GM19468 (cell line): ENCODE data around the gene CASTOR1.
A peak's percentile ranks its signal among the peaks of the same experiment; 100 is the strongest.

Source experiments
- ATAC-seq: cut with Tn5 transposase; IDR thresholded peaks from one replicate; pipeline ENCODE4 v1.9.1; 2021; ENCODE audit warnings: mild to moderate bottlenecking, moderate library complexity, moderate number of reproducible peaks; ENCODE audit not compliant: unreplicated experiment; ENCODE audit errors: extremely low read depth

The CASTOR1 gene

DNA sequence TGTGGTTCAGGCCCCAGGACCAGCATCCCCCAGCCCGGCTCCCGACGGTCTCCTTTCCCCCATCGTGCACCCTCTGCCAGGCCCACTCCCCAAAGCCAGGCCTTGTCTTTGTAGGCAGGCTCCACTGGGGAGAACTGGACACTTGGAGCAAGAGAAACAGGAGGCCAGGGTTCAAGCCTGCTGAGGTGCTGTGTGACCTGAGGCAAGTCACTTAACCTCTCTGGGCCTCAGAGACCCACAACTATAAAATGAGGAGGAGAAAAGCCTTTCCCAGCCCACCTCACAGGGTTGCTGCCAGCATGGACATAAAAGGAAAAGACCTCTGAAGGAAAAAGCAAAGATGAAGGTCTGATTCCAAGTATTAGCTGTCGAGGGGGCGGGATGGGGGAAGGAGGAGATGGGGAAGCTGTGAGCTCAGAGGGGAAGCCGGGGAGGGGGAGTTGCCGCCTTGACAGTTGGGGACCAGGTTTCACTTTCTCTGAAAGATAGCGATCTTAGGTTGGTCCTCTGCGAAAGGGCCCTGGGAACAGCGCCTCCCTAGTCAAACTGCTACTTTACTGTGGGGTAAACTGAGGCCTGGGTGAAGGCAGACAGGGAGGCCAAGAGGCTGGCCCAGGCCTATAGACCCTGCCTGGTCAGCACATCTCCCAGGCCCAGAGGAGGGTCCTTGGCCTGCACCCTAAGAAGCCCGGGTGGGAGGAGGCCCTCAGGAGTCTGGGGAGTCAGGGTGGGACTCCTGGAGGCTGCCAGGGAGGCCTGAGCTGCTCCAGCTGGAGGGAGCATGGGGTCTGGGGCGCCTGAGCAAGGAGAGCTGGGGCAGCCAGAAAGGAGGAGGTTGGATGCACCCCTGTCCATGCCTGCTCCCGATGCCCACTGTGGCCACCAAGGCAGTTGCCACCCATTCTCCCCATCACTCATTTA, 21.7 kb downstream of the CASTOR1 start:
- no peak for ATAC-seq

DNA sequence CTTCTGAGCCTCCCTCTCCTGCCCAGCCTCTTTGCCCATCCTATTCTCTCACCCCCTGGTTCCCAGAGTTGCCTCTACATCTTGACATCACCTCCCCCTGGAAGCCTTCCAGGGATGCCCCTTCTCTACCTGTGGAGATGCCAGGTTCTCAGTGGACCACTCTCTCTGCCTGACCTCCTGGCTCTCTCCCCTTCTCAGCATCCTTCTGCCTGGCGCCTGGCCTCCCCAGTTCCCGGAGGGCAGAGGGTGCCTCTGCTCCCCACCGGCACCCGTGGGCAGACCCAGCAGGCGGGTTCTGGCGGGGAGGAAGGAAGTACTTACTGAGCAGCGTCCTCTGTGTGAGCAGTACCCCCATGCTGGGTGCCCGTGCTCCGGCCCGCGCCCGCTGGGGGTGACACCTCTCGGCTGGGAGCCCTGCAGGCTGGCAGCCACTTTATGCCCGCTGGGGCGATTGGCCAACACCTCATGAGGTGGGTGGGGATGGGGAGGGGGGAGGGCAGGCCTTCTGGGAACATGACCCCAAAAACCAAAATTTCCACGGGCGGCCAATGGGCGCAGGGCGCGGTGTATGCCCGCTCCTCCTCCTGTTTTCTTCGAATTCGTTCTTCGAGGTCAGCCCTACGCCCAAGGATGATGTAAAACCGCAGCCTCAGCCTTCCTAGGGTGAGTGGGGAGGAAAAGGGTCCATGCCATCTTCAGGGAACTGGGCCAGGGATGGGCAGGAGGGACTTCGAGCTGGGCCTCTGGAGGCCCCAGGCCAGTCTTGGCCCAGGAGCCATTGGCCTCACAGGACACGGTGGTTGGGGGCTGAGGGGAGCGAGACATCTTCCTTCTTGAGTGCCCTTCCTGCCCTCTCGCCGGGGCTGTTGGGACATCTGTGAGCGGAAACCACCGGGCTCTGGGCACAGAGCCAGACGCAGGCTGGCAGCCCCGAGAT, 22.6 kb downstream of the CASTOR1 start, which contains the start of gene OSM:
Gene OSM (minus strand): TSS at position 407 of the 937 bp plus-strand sequence. CDS start 52 bp downstream, at position 355.
- ATAC-seq = no peak

- ATAC-seq = peak; percentile 33
Measured at GRCh38 chr22:30265823-30266444, 23.4 kb downstream of the CASTOR1 start.

- ATAC-seq = no peak
Measured at GRCh38 chr22:30265131-30265720, 24.1 kb downstream of the CASTOR1 start.

DNA sequence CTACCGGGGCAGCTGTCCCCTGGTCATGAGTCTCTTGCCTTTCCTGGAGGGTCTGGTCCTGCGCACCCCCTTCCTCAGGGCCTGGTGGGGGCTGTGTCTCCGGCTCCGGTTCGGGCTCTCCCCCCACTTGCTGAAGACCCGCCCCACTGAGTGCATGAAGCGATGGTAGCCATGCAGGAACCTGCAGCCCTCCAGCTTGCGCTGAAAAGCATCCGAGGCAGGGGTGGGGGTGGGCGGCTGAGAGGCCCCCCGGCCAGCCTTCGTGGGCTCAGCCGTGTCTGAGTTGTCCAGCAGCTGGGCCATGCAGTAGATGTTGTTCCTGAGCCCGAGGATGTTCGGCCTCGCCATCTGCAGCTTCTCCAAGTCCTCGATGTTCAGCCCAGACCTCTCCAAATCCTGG, 25.4 kb downstream of the CASTOR1 start:
- no peak for ATAC-seq

DNA sequence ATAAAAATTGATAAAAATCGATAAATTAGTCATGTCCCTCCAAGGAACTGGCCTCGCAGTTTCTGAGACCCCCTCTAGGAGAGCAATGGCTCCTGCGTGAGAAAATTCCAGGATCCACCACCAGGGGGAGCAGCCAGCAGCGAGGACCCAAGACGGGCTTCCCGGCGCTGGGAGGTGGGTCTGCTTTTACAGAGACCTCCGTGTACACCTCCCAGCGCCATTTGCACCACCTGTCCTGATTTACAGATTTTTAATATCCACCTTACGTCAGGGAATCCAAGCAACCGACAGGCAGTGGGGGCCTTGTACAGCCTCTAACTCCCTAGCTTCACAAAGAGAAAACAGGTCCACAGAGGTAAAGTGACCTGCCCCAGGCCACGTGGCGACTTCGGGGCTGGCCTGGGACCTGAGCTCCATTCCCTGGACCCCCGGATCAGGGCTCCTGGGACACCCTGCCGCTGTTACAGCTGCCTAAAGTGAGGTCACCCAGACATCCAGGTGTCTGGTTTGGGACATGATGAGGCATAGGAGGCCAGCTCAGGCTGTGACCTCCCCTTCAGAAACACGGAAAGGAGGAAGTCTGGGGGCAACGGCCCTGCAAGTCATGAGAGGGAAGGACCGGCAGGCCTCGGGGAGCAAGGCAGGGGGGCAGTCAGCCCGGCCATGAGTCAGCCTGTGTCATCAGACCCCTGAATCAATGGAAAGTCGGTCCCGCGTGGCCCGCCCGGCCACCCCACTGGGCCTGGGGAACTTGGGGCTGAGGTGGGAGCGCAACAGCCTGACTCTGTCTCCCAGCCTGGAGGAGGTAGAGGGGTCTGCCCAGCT, 26.2 kb downstream of the CASTOR1 start:
- ATAC-seq = no peak

GRCh38 chr22:30262112-30262511, 27.2 kb downstream of the CASTOR1 start:
- no peak for ATAC-seq

DNA sequence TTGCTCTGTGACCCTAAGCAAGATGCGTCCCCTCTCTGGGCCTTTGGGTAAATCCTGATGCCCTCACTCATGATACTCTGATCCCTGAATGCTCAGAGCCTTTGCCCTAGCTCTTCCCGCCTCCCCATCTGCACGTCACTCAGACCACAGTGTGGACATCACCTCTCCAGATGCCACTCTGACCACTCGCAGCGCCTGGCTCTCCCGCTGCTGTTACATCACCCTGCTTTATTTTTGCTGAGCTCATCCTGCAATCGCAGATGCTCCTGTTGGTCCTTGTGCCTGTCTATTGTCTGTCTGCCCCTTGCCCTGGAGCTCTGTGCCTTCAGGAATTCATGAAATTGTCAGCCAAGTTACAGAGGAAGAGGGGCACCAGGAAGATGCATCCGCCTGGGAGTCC, 28.2 kb downstream of the CASTOR1 start:
- no peak for ATAC-seq

DNA sequence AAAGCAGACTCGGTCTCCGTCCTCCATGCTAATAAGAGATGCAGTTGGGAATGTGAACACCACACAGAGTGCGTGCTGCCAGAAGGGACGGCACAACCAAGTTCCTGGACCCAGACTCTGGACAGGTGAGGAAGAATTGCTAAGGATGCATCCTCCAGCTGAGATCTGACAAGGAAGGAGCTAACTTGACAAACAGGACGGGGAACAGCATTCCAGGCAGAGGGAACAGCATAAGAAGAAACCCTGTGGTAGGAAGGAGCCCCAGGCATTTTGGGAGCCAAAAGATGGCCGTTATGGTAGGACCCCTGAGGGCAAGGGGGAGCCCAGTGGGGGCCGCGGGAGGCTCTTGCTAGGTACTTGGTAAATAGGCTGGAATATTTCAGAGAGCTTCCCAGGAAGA, 28.6 kb downstream of the CASTOR1 start:
- no peak for ATAC-seq

DNA sequence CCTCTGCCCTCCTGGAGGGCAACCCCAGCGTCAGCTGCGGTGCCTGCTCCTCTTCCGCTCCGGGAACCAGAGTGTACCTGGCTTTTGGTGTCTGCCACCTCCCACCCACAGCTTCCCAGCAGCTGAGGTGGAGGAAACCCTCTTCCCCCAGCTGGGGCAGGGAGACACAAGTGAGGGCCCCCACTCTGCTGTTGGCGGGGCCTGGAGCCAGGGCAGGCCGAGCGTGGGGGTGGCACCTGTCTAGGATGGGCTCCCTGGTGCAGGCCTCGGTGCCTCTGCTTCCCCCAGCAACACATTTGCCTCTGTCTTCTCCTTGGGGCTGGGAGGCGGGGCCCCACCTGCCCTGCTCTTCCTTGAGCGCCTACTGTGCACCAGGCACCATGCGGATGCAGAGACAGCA, 29.0 kb downstream of the CASTOR1 start:
- no peak for ATAC-seq

DNA sequence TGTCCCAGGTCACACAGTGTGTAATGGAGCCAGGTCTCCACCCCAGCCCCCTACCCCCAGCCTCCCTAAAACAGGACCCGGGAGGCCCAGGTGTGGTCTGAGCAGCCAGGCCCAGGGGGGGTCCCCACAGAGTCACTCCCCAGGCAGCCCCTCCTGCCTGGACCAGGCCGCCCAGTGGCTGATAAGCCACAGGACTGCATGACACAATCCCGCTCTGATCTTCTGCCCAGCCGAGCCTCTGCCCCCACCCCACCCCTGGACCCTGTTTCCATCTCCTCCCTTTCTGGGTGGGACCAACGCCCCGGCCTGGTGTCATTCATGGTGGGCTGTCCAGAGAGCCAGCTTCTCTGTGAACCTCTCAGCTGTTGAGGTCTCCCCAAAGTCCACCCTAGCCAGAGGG, 35.0 kb downstream of the CASTOR1 start:
- ATAC-seq = no peak

DNA sequence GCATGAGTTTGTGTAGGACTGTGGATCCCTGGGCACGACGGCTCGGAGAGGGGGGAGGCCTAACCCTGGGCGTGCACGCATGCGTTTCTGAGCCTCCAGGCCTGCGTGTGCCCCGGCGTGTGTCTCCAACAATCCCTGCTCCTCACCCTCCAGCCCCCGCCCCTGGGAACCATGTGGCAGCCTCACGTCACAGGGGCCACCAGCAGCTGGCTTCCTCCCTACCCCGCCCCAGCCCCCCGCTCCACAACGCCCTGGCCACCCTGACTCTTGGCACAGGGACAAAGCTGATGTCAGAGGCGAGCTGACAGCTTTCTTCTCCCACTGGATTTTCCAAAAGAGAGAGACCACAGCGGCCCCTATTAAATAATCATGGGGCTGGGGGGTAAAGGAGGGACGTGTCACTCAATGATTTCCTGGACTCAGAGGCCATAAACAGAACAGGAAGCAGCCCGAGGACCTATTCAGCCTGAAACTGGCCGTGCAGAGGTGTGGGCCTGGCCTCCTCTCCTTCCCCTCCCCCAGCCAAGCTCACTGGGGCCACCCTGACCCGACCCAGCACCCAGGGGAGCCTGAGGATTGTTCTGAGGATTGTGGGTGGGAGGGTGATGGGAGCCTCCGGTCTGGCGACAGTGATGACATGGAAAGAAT, 36.0 kb downstream of the CASTOR1 start:
- ATAC-seq = no peak

DNA sequence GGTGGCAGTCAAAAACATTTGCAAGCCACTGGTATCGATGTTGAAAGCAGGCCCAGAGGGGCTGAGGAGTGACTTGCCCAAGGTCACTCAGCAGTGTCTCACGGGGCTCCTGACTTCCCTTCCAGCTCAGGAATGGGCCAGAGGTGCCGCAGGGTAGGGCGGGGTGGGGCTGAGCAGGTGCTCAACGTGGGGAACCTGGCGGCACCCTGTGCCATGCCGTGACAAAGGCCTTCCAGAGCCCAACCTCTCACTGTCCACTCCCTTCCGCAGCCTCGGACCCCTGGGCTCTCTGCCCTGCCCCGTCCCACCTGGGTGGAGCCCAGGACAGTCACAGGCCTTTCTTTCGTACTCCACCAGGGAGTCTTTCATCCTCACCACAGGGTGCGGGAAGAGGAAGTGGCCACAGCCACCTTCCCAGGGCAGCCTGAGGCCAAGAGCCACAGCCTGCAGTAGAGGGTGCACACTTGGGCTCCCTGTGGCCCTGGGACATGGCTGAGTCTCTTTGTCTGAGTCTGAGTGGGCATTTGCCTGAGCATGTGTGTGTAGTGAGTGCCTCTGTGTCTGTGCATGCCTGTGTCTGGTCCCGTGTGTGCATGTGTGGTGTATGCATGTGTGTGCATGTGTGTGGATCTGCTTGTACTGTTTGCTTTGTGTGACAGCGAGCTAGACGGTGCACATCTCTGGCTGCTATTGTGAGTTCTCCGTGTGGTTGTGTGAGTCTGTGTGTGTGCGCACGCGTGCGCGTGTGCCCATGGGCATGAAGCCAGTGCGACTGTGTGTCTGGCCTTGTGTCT, 36.7 kb downstream of the CASTOR1 start:
- ATAC-seq = no peak

GRCh38 chr22:30251711-30252110, 37.6 kb downstream of the CASTOR1 start:
- no peak for ATAC-seq

- ATAC-seq = no peak
Measured at GRCh38 chr22:30250661-30251267, 38.5 kb downstream of the CASTOR1 start.

DNA sequence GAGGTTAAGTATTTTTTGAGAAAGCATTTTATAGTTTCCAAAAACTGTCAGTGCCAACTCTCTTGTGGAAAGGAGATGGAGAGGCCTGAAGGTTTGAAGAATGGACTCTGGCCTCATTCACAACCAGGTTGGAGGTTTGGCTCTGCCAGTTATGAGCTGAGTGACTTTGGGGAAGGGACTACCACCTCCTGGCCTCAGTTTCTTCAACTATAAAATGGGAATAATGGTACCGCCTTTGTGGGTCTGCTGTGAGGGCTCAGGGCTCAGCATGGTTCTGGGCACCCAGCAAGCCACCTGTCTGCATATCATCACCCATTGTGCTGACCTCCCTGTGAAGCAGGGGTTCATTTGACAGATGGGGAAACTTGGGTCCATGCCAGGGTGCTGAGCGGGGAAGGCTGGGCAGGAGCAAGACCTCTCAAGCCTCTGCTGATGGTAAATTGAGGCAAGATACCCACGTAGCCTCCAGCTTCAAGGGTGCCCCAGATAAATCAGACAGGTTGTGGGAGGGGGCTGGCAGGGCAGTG, 39.2 kb downstream of the CASTOR1 start:
- no peak for ATAC-seq
